HepG2 (cell line): ENCODE results near the gene FAM131A. TPM values are rescaled to one million over a fixed set of nuclear protein-coding genes. Genes with fewer than 3 reads are reported as not detected.

Experiments used
- ETV5 ChIP-seq: IDR thresholded peaks from 2 replicates; pipeline ENCODE4 v1.6.1; 2018; ENCODE audit warnings: missing biosample characterization, missing genetic modification reagents, inconsistent platforms, borderline replicate concordance
- FOXK2 ChIP-seq: fragments of 450-650 bp; IDR thresholded peaks from 2 replicates; pipeline ENCODE4 v1.6.1; 2016
- GABPA ChIP-seq, 2 experiments: IDR thresholded peaks; 2 replicates each; pipeline ENCODE4 v1.6.1; 2011 to 2016; ENCODE audit warnings: low read depth in 2 of 2, low read length in 1 of 2, missing biosample characterization in 1 of 2, missing genetic modification characterization in 1 of 2
- GRHL1 ChIP-seq: sonication (generic); formaldehyde crosslinking; conservative IDR thresholded peaks from 2 replicates; pipeline ENCODE4 v1.8.0; 2022; ENCODE audit warnings: missing genetic modification reagents
- HMG20A ChIP-seq: IDR thresholded peaks from 2 replicates; pipeline ENCODE4 v1.6.1; 2016; ENCODE audit warnings: borderline replicate concordance
- IKZF4 ChIP-seq: sonication (generic); formaldehyde crosslinking; IDR thresholded peaks from 2 replicates; pipeline ENCODE4 v1.5.1; 2020; ENCODE audit warnings: borderline replicate concordance, mild to moderate bottlenecking, low read depth, missing genetic modification reagents; ENCODE audit errors: not compliant biosample characterization
- ISL2 ChIP-seq: sonication (generic); formaldehyde crosslinking; IDR thresholded peaks from 2 replicates; pipeline ENCODE4 v1.5.0; 2020; ENCODE audit warnings: missing genetic modification reagents
- KDM5A ChIP-seq: fragments of 200-600 bp; sonication (generic); IDR thresholded peaks from 2 replicates; pipeline ENCODE4 v1.7.0; 2018; ENCODE audit warnings: antibody characterized with exemption, mild to moderate bottlenecking, low read length, borderline replicate concordance
- KLF12 ChIP-seq: sonication (generic); formaldehyde crosslinking; IDR thresholded peaks from 2 replicates; pipeline ENCODE4 v1.4.0; 2020; ENCODE audit warnings: missing genetic modification reagents, borderline replicate concordance
- PHF5A ChIP-seq: IDR thresholded peaks from one replicate; pipeline ENCODE4 v1.6.1; 2018; ENCODE audit warnings: low read depth, missing genetic modification reagents; ENCODE audit not compliant: unreplicated experiment
- POLR2G ChIP-seq: fragments of 200-400 bp; formaldehyde crosslinking; IDR thresholded peaks from 2 replicates; pipeline ENCODE4 v1.6.1; 2018; ENCODE audit warnings: mild to moderate bottlenecking, low read depth, low read length, moderate library complexity
- RAD51 ChIP-seq: fragments of 450-650 bp; IDR thresholded peaks from 2 replicates; pipeline ENCODE4 v1.6.1; 2016; ENCODE audit warnings: borderline replicate concordance
- RBAK ChIP-seq: sonication (generic); formaldehyde crosslinking; IDR thresholded peaks from 2 replicates; pipeline ENCODE4 v1.5.1; 2020; ENCODE audit warnings: mild to moderate bottlenecking, missing genetic modification reagents
- REL ChIP-seq: sonication (generic); formaldehyde crosslinking; conservative IDR thresholded peaks from 2 replicates; pipeline ENCODE4 v1.8.0; 2022; ENCODE audit warnings: mild to moderate bottlenecking, missing genetic modification reagents, moderate library complexity
- TBX2 ChIP-seq: sonication (generic); formaldehyde crosslinking; IDR thresholded peaks from 2 replicates; pipeline ENCODE4 v1.5.0; 2020; ENCODE audit warnings: missing genetic modification reagents, mild to moderate bottlenecking, borderline replicate concordance
- TOE1 ChIP-seq: sonication (generic); formaldehyde crosslinking; IDR thresholded peaks from 2 replicates; pipeline ENCODE4 v1.4.0; 2020; ENCODE audit warnings: mild to moderate bottlenecking, missing genetic modification reagents
- ZNF343 ChIP-seq: sonication (generic); formaldehyde crosslinking; IDR thresholded peaks from 2 replicates; pipeline ENCODE4 v1.4.0; 2020; ENCODE audit warnings: mild to moderate bottlenecking, missing genetic modification reagents
- polyA plus RNA-seq, 8 experiments: library from polyadenylated mRNA; depleted of rRNA in 3 of 8; stranded (reverse) in 7 of 8; unstranded in 1 of 8; fragments of >200 nt; fragmentation: Illumina TruSeq in 4 of 8; extraction: Trizol in 4 of 8; gene quantifications; 2 replicates each; pipeline versions ENCODE4 v1.2.1 to v1.2.3, GENCODE V29; 2011 to 2016; ENCODE audit warnings: low read depth in 4 of 8, missing spikeins in 1 of 8, mixed read lengths in 1 of 8; ENCODE audit not compliant: insufficient read depth in 1 of 8
- total RNA-seq, 5 experiments: library from RNA; depleted of rRNA; stranded (reverse); fragments of >200 nt; fragmentation: Illumina TruSeq; extraction: Trizol; gene quantifications; 2 replicates each; pipeline ENCODE4 v1.2.3, GENCODE V29; 2016; ENCODE audit warnings: low read depth in 1 of 5
- TF ChIP-seq, protein P1 (sequence below): sonication (generic); formaldehyde crosslinking; conservative IDR thresholded peaks from 2 replicates; pipeline ENCODE4 v1.4.0; 2020; ENCODE audit warnings: missing genetic modification reagents
- TF ChIP-seq, protein P2 (sequence below): IDR thresholded peaks from 2 replicates; pipeline ENCODE4 v1.6.1; 2016; ENCODE audit warnings: mild to moderate bottlenecking, missing biosample characterization, missing genetic modification reagents
- TF ChIP-seq, protein P3 (sequence below): sonication (generic); formaldehyde crosslinking; IDR thresholded peaks from 2 replicates; pipeline ENCODE4 v1.4.0; 2020; ENCODE audit warnings: mild to moderate bottlenecking, missing genetic modification reagents, borderline replicate concordance
- TF ChIP-seq, protein P4 (sequence below), 2 experiments: sonication (generic) in 1 of 2; formaldehyde crosslinking in 1 of 2; IDR thresholded peaks; 2 replicates each; pipeline versions ENCODE4 v1.5.1 to v1.6.1; 2011 to 2020; ENCODE audit warnings: borderline replicate concordance in 1 of 2, low read depth in 1 of 2, low read length in 1 of 2, mild to moderate bottlenecking in 1 of 2, missing genetic modification reagents in 1 of 2, moderate library complexity in 1 of 2

Gene FAM131A
- total and polyA plus RNA-seq, 2 of the 13 experiments (the other 11 are each of a cell fraction or from before 2014, with no cell fraction given) = 9.2 to 9.3 TPM

DNA sequence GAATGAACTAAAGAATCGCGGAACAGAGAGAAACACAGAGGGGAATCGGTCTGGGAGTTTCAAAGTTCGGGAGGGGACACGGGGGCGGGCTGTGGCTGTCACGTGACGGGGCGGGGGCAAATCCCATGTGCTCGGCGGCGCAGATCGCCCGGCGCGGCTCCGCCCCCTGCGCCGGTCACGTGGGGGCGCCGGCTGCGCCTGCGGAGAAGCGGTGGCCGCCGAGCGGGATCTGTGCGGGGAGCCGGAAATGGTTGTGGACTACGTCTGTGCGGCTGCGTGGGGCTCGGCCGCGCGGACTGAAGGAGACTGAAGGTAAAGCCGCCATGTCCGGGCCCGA, 23.1 kb upstream of the FAM131A start, which contains the start of gene EIF4G1 (continued):
- no peak for TF ChIP-seq KLF12 (CRISPR knock-in tag)
- peak; percentile 55 for TF ChIP-seq TBX2
- no peak for TF ChIP-seq HMG20A (CRISPR knock-in tag)
- TF ChIP-seq REL (CRISPR knock-in tag) = no peak
- 0 out of 2 replicates have a peak, but pooled peaks have one; percentile 12 for TF ChIP-seq FOXK2
- no peak for TF ChIP-seq ISL2 (CRISPR knock-in tag)
- TF ChIP-seq, protein P1, sequence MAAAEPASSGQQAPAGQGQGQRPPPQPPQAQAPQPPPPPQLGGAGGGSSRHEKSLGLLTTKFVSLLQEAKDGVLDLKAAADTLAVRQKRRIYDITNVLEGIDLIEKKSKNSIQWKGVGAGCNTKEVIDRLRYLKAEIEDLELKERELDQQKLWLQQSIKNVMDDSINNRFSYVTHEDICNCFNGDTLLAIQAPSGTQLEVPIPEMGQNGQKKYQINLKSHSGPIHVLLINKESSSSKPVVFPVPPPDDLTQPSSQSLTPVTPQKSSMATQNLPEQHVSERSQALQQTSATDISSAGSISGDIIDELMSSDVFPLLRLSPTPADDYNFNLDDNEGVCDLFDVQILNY (CRISPR knock-in tag) = no peak; the same call in 1 of the 2 replicates
- TF ChIP-seq ZNF343 (CRISPR knock-in tag) = no peak
- no peak for TF ChIP-seq PHF5A (CRISPR knock-in tag)
- no peak for TF ChIP-seq RBAK (CRISPR knock-in tag)
- TF ChIP-seq IKZF4 (CRISPR knock-in tag) = no peak
- peak; percentile 96 for TF ChIP-seq RAD51
- TF ChIP-seq, protein P2, sequence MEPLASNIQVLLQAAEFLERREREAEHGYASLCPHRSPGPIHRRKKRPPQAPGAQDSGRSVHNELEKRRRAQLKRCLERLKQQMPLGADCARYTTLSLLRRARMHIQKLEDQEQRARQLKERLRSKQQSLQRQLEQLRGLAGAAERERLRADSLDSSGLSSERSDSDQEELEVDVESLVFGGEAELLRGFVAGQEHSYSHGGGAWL = 0 out of 2 replicates have a peak, but pooled peaks have one; percentile 25
- TF ChIP-seq TOE1 (CRISPR knock-in tag) = no peak
- TF ChIP-seq, protein P3, sequence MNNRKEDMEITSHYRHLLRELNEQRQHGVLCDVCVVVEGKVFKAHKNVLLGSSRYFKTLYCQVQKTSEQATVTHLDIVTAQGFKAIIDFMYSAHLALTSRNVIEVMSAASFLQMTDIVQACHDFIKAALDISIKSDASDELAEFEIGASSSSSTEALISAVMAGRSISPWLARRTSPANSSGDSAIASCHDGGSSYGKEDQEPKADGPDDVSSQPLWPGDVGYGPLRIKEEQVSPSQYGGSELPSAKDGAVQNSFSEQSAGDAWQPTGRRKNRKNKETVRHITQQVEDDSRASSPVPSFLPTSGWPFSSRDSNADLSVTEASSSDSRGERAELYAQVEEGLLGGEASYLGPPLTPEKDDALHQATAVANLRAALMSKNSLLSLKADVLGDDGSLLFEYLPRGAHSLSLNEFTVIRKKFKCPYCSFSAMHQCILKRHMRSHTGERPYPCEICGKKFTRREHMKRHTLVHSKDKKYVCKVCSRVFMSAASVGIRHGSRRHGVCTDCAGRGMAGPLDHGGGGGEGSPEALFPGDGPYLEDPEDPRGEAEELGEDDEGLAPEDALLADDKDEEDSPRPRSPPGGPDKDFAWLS (CRISPR knock-in tag) = no peak
- TF ChIP-seq GABPA (IDR thresholded peaks at IDR 0.05; ENCODE audit: low read depth, low read length) = peak; percentile 39
- peak; percentile 72 for TF ChIP-seq GABPA (CRISPR knock-in tag; IDR thresholded peaks at IDR 0.05; ENCODE audit: low read depth)
- peak; percentile 73; the same call in 1 of the 2 replicates for TF ChIP-seq ETV5
- TF ChIP-seq KDM5A = no peak
- no peak for TF ChIP-seq GRHL1 (CRISPR knock-in tag)
- TF ChIP-seq, protein P4, sequence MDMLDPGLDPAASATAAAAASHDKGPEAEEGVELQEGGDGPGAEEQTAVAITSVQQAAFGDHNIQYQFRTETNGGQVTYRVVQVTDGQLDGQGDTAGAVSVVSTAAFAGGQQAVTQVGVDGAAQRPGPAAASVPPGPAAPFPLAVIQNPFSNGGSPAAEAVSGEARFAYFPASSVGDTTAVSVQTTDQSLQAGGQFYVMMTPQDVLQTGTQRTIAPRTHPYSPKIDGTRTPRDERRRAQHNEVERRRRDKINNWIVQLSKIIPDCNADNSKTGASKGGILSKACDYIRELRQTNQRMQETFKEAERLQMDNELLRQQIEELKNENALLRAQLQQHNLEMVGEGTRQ (IDR thresholded peaks at IDR 0.05; ENCODE audit: low read depth, low read length) = peak; percentile 97
- TF ChIP-seq, protein P4 (CRISPR knock-in tag; IDR thresholded peaks at IDR 0.05; ENCODE audit: borderline replicate concordance) = peak; percentile 86; the same call in 1 of the 2 replicates
- peak; percentile 55; the same call in 1 of the 2 replicates for TF ChIP-seq POLR2G
